Stimulated activated CD4-positive, alpha-beta T cell treated with anti-CD3 and anti-CD28 coated beads, Interleukin-4, amount 100 ng/mL, for 48 hours (primary cell): ENCODE measurements around the gene VWA8.

Experiments used
- DNase-seq, 2 donors: peaks; one replicate each; pipeline ENCODE4 v3.0.0-alpha.2; 2020; ENCODE audit warnings: low read depth in 2 of 2

The VWA8 gene

DNA sequence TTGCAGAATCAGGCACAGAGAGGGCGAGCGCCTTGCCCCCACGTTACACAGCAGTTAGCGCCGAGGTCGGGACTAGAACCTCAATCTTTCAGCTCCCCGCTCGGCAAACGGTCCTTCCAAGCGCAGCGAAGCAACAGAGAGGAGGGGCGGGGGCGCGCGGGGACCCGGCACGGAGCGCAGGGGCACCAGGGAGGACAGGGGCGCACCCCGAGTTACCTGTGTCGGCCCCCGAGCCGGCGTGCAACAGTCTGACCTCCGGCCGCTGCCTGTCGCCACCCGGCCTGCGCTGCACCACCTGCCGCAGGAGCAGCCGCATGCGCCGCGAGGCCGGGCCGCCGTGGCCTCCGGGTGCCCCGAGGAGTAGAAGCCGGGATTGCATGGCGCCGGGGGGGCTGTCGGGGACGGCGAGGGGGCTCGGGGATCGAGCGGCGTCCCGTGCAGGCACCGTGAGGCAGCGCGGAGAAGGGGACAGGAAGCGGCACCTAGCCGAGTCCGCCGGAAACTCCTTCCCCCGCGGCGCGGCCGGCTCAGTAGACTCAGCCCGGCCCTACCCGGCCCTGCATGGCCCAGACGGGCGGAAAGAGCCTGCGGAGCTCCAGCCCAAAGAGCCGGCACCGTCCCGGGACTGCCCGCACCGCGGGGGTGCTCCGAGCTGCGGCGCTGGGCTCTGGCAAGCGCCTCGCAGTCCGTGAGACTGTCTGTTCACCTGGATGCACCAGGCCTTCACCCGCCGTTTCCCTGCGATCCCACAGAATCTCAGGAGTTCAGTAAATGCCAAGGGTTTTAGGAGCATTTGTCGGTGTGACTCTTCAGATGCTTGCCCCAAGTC, at the start of gene VWA8:
TSS of gene VWA8 (minus strand) at position 473 of the 829 bp plus-strand sequence. CDS start at position 379, 94 bp downstream.
- peak; percentile 79 to 83 for DNase-seq

DNA sequence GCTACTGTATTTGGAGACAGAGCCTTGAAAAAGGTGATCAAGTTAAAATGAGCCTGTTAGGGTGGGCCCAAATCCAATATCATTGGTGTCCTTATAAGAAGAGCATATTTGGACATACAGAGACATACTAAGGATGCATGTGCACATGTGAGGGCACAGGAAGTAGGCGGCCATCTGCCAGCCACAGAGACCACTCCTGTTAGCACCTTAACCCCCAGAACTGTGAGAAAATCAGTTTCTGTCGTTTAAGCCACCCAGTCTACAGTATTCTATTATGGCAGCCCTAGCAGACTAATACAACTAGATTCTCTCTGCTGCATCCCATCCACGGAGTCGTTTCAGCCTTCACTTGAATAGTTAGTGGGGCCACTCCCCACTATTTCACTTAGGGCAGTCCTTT, 48.1 kb upstream of the VWA8 start:
- no peak for DNase-seq

DNA sequence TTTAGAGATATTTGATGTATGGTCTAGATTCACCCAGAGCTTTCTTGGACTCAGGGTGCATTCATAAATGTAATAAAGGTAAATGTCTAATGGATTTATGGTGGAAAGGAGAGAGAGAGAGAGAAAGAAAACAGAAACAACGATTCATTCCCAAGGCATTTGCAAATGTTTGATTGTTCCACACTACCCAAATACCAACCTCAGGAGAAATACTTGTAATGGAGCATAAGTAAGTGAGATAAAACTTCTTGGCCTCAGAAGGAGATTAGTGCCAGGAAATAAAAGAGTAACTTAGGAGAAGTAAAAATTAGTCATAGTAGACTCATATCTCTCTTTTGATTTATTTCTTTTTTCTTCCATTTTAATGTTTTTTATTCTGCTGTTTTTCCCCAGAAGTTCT, 46.9 kb upstream of the VWA8 start:
- no peak for DNase-seq

DNA sequence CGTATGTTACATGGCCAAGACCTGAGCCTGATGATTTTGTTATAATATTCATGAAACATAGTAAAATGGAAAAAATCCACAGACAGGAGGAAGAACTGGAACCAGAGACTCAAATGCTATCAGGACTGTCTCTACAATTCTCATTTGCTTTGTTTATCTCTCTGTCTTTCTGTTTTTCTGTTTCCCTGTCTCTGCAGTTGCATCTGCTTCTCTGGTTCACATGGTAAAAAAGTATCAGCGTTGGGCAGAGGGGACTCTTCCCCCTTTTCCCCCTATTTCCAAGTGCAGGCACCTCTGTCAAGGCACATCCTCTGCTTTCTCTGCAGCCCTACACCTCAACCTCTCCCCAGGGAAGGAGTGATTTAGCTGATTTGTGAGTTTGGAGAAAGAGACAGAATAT, 41.2 kb upstream of the VWA8 start:
- no peak for DNase-seq

DNA sequence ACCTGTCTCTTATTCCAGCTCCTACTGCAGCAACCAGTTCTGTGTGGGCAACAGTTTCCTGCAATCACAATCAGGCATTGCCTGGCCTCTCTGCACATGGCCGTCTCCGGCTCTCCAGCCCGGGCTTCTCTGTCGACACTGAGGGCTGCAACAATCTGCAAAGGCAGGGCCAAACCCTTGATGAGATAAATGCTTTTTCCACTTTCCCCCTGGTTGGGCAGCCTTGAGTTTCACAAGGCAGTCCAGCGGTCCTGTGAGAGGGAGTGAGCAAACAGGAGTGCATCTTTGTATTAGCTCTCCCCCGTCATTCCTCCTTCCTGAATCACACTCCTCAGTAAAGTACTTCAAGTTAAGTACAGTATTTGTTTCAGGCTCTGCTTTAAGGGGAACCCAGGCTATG, 40.7 kb upstream of the VWA8 start:
- no peak for DNase-seq

DNA sequence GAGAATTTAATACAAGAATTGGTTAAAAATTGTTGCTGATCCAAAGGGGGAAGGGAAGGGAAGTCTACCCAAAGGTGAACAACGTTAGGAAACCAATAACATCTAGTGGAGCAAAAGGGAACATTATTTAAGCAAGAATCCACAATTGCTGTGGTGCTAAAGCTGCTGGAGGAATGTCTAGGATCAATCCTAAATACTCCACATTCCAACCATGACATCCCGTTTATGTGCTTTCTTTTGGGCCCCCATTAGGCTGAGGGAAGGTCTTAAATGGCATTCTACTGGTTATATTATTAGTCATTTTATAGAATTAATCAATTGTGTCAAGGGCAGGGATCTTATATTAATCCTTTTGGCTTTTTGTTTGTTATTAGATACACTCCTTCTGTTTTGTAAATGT, 39.9 kb upstream of the VWA8 start:
- DNase-seq: no peak

DNA sequence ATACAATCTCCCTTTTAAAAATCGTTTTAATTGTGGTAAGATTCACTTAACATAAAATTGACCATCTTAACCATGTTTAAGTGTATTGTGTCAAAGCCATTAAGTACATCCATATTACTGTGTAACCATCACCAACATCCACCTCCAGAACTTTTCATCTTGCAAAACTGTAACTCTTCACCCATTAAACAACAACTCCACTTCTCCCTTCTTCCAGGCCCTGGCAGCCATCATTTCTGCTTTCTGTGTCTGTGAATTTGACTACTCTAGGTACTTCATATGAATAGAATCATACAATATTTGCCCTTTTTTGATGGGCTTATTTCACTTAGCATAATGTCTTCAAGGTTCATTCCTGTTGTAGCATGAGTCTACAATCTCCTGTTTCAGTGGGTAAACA, 36.5 kb upstream of the VWA8 start:
- DNase-seq: no peak

DNA sequence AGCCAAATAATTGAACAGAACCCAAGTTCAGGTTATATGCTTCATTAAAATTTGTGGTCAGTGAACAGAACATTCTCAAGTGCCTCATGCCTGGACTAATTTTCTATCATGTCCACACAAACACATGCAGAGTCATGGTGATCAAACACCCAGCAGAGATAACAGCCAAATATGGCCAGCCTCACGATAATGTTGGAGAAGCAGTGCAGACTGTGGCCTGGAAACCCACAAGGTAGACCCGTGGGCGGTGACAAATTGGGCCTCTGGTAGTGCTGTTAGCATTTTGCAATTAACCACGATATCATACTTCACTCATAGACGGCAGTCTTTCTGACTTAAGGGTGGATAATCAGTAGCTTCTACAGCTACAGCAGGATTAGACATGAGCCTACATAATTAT, 35.0 kb upstream of the VWA8 start:
- peak in 1 of 2 donors; percentile 20 for DNase-seq

DNA sequence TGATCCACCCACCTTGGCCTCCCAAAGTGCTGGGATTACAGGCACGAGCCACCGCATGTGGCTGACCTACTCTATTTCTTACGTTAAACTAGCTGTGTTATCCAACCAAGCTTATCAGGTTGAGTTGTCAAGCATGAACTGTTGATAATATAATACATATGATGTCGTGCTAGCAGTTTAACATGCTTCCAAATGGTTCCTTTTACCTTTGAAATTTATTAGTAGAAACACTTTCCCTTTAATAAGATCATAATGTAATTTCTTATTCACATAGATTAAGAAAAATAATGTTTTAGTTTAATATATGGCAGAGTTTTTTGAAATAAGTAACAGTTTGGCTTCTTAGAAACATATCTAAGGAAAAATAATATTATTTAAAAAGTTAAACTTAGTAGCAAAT, 34.4 kb upstream of the VWA8 start:
- no peak for DNase-seq

DNA sequence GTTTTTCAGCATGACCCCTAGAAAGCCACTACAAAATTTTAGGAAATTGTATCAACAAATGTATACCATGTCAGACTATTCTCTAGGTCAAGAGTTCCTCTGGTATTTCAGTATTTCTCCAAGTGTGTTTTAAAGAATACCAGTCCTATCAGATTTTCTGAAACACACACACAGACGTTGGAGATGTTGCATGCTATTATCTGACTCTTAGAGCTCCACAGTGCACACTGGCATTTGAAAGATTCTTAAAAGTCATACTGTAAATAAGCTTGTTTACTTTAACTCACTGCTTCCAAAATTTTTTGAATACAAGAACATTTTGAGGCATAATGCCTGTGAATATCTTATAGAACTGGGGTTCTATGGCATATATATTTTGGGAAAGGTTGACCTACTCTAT, 33.8 kb upstream of the VWA8 start:
- no peak for DNase-seq

DNA sequence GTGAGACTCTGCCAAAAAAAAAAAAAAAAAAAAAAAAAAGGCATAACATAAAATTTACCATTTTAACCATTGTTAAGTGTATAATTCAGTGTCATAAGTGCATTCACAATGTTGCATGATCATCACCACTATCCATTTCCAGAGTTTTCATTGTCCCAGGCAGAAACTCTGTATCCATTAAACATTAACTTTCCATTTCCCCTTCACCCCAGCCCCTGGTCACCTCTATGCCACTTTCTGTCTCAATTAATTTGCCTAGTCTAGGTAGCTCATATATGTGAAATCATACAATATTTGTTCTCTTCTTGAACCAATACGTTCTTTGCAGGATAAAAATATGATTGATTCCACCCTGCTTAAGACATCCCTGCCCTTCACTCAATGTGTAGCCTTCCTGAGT, 31.0 kb upstream of the VWA8 start:
- no peak for DNase-seq

DNA sequence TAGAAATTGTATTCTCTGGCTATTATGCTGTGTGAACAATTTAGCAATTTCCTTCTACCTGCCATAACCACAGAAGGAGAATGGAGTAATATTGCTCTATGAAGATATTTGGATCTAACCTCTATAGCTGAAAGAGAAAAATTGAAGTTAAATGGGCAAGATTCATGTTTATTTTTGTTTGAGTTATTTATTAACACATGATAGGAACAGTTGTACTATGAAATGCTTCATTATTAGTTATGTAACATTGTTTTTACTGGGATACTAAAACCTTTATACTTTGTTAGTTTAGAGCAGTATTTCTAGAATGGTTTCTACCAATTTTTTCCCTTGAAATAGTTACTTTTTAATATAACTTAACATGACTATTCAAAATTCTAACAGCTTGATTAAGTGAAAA, 27.3 kb upstream of the VWA8 start:
- DNase-seq: no peak

DNA sequence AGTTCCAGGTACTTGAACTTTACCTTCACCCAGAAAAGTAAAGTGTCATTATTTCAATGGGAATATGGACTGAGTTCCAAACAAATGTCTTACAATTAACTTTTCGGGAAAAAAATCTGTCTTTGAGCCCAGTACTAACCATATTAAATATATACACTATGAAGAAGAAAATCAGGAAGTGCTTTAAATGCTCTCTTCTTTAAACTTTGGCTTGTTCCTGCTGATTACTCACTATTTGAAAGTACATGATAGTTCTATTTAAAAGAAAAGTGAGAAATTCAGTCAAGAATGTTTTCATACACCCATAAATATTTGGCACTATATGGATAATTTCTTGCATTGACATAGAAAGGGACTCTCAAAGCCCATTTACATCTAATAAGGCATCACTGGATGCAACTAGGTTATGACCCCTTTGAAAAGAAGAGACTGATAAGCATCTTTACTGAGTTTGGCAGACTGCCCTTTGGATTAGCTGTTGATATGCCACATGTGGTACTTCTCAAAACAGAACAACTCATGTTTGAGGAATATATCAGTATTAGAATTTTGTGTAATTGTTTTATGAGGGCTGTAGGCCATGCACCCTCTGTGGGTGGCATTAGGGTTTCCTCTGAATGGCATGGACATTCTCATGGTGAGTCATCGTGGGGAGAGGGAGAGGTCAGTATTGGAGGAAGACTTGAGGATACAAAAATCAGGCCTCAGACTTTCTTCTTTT, 25.0 kb upstream of the VWA8 start:
- DNase-seq: no peak

DNA sequence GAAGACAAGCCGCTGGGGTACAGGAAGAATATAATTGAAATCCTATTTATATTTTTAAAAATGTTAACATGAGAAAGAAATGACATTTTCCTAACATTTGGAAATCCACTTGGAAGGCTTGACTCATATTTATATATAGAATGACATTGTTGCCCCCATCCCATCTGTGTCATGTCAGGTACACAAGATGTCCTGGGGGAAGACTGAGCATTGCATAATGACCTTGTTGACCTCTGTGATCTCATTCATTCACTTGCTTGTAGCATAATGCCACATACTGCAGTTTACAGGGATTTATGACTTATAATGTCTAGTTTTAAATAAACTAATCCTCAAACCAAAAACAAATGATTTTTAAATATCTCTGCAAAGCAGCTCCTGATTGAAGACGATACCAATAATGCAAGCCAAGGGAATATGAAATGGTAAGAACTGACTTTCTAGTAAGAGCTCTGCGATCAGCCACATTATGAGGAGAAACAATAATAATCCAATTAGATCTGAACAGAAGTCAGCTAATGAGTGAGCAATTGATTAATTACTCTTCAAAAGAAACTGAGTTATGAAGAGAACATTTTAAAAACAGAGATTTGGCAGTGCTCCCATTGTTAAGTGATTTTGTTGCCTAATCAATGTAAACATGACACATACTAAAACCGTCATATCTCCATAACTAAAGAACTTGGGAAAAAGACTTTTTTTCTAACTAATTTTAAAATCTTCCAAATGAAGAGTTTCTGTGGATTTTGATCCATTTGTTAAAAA, 21.2 kb upstream of the VWA8 start:
- DNase-seq: no peak

DNA sequence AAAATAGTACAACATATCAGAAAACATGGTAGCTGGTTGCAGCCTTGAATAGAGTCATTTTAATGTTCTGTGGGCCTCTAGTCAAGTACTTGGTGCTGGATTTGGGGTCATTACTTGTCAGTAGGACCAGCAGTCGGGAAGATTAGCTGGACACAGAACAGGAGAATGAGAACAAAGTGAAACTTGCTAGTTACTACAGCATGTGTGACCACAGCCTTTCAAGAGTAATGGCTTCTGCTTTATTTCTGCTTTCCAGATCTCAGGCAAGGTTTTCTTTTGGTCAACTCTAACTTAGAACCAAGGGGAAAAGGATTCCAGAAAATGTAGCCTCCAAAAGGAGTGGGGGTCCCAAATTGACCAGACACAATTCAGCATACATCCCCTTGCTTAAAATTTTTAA, 17.1 kb upstream of the VWA8 start:
- DNase-seq: no peak

DNA sequence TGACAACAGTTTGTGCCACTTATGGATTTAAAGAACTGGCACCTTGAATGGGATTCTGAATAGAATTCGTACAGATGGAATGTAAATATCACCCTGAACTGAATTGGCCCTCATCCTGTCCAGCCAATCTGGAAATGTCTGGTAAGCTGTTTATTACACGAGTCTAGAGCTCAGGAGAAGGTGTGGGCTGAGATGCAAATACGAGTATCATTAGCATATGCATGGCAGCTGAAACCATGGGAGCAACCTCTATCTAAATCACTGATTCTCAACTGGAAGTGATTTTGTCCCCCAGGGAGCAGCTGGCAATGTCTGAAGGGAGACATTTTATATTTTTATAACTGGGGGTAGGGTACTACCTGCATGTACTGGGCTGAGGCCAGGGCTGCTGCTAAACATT, 15.6 kb upstream of the VWA8 start:
- no peak for DNase-seq

DNA sequence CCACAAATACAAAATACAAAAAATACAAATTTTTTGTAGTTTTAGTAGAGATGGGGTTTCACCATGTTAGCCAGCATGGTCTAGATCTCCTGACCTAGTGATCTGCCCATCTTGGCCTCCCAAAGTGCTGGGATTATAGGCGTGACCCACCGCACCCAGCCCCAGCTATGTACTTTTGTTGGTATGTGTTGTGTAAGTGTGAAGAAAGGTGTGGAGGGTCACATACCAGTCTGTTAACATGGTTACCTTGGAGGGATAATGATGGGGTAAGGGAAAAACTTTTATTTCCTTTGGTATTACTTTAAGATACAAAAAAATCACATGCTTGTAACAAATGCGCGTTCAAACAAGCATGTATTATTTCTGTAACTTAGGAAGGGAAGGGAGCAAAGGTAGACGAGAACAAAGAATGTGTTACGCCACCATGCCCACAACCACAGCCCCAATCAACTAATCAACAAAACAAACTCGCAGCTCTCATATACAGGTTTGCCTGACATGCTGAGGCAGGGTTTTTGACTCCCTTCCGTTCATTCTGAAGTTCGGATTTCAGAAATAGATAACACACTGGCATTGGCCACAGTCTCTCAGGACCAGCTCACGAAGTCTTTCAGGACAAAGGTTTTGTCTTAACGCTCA, 13.5 kb upstream of the VWA8 start:
- DNase-seq: no peak

DNA sequence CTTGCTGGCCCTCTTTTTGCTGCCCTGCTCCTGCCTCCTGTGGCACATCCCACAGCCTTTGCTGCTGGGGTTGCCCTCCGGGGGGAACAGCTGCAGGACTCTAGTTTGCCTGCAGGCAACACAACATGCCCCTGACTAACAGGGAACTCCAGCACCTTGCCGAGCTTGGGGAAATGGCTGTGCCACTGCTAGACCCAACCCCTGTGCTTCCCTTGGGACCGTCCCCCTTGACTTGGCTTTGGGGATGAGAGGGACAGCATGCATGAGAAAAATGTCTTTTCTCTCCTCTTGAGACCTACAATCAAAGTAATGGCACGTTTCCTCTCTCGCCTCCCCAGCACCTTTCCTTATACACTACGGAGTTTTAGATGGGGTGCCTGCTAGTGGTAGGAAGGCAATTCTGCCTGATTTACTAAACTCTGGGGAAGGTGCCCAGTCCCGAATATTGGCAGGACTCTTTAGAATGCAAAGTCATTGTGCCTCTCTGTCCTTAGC, 12.4 kb upstream of the VWA8 start:
- no peak for DNase-seq

DNA sequence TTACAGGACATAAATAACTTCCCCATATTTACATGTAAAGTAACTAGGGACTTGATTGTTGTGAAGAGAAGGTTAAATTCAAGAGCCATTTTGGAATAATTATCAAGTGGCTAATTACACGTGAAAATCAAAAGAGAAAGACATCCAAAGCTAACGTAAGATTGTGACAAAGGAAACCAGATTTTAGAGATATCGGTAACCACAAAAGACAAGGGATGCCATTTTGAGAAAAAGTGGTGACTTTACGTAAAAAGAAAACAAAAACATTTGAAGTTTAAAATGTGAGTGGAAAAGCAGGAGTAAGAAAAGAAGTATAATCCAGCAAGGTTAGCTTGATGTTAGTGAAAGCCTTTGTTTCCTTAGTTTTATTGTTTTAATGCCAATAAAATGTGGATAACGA, 10.9 kb upstream of the VWA8 start:
- DNase-seq: no peak

DNA sequence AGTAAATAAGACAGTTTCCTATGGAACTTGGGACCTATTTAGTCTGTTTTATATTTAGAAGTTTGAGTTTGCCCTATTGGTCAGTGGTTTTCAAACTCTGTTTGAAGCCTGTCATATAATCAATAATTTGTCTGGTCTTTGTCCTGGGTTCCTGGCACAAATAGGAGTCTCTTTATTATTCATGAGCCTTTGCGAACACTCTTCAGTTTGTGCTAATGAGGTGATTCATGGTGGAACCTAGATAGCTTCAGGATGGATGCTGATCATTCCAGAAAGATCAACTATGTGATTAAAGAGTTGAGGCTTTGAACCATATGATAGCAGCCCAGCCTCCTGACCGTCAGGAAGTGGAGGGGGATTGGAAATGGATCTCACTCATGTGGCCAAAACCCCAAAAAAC, 10.0 kb upstream of the VWA8 start:
- no peak for DNase-seq

DNA sequence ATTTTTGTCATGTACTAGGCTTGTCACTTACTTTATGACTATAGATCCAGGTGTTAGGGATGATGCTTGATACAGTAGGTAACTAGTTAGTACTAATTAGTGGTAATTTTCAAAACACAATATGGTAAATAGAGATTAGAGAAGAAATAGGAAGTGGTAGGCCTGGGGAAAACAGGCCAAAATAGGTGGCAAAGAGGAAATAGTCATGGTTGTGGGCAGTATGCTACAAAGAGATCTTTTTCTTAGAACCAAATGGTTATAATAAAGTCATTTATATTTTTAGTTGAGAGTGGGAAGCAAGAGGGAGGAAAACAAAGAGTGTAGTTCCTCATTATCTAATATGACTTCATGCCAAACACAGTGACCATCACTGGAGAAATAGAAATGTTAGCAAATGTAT, 9.1 kb upstream of the VWA8 start:
- DNase-seq: no peak

DNA sequence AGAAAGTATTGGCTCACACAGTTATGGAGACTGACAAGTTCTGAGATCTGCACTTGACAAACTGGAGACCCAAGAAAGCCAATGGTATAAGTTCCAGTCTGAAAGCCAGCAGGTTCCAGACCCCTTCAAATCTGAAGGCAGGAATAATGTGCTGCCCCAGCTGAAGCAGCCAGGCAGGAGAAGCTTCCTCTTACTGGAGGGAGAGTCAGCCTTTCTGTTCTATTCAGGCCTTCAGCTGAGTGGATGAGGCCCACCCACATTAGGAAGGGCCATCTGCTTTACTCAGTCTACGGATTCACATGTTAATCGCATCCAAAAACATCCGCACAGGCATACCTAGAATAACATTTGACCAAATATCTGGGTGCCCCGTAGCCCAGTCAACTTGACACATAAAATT, 8.2 kb upstream of the VWA8 start:
- DNase-seq: no peak
